ENCODE data around the gene NPTX1. TPM values are rescaled to one million over a fixed set of nuclear protein-coding genes. Genes with fewer than 3 reads are reported as not detected.

Gene NPTX1
- total RNA-seq, 1 experiment from 2014 or later = 0.17 TPM

- no peak for DNase-seq (ENCODE audit: low spot score)
These were observed 28.4 kb upstream of the NPTX1 start for GRCh38 chr17:80504686-80505413.

- DNase-seq (ENCODE audit: low spot score) = no peak
These were observed 27.5 kb upstream of the NPTX1 start for GRCh38 chr17:80503921-80504320.

- DNase-seq (ENCODE audit: low spot score) = no peak
These were observed 26.6 kb upstream of the NPTX1 start for GRCh38 chr17:80503031-80503430.

- no peak for DNase-seq (ENCODE audit: low spot score)
These were observed 26.1 kb upstream of the NPTX1 start for GRCh38 chr17:80502578-80502877.

- DNase-seq (ENCODE audit: low spot score) = peak; percentile 81
These were observed 25.6 kb upstream of the NPTX1 start for GRCh38 chr17:80501741-80502577.

- DNase-seq (ENCODE audit: low spot score) = no peak
These were observed 23.7 kb upstream of the NPTX1 start for GRCh38 chr17:80499961-80500665.

GRCh38 chr17:80499560-80499959 is 23.2 kb upstream of the NPTX1 start:
- no peak for DNase-seq (ENCODE audit: low spot score)

- no peak for DNase-seq (ENCODE audit: low spot score)
These were observed 22.6 kb upstream of the NPTX1 start for GRCh38 chr17:80498920-80499410.

- DNase-seq (ENCODE audit: low spot score) = peak; percentile 79
These were observed 22.0 kb upstream of the NPTX1 start for GRCh38 chr17:80498242-80498919.

- no peak for DNase-seq (ENCODE audit: low spot score)
These were observed 21.4 kb upstream of the NPTX1 start for GRCh38 chr17:80497726-80498241.

- DNase-seq (ENCODE audit: low spot score) = no peak
These were observed 18.1 kb upstream of the NPTX1 start for GRCh38 chr17:80494547-80494946.

- DNase-seq (ENCODE audit: low spot score) = no peak
These were observed 16.1 kb upstream of the NPTX1 start for GRCh38 chr17:80492343-80493136.

- no peak for DNase-seq (ENCODE audit: low spot score)
These were observed 15.3 kb upstream of the NPTX1 start for GRCh38 chr17:80491478-80492342.

GRCh38 chr17:80487511-80487910 is 11.1 kb upstream of the NPTX1 start:
- DNase-seq (ENCODE audit: low spot score) = no peak

GRCh38 chr17:80486692-80487091 is 10.3 kb upstream of the NPTX1 start:
- no peak for DNase-seq (ENCODE audit: low spot score)

- DNase-seq (ENCODE audit: low spot score) = no peak
These were observed 9.4 kb upstream of the NPTX1 start for GRCh38 chr17:80485846-80486245.

- no peak for DNase-seq (ENCODE audit: low spot score)
These were observed 6.3 kb upstream of the NPTX1 start for GRCh38 chr17:80482555-80483308.

- no peak for DNase-seq (ENCODE audit: low spot score)
These were observed 5.6 kb upstream of the NPTX1 start for GRCh38 chr17:80482058-80482318.

GRCh38 chr17:80481284-80482057 is 5.1 kb upstream of the NPTX1 start:
- no peak for DNase-seq (ENCODE audit: low spot score)

All from H4 (cell line).